ENCODE measurements around the gene IQGAP2. TPM values are rescaled to one million over a fixed set of nuclear protein-coding genes. Genes with fewer than 3 reads are reported as not detected.
"Not testable (repeated sequence)": the region's sequence is repeated elsewhere in the genome, so short reads cannot be mapped to it uniquely, and the experiment has no call there.

IQGAP2 gene
- total RNA-seq, 1 experiment from 2014 or later = 83.2 TPM

DNA sequence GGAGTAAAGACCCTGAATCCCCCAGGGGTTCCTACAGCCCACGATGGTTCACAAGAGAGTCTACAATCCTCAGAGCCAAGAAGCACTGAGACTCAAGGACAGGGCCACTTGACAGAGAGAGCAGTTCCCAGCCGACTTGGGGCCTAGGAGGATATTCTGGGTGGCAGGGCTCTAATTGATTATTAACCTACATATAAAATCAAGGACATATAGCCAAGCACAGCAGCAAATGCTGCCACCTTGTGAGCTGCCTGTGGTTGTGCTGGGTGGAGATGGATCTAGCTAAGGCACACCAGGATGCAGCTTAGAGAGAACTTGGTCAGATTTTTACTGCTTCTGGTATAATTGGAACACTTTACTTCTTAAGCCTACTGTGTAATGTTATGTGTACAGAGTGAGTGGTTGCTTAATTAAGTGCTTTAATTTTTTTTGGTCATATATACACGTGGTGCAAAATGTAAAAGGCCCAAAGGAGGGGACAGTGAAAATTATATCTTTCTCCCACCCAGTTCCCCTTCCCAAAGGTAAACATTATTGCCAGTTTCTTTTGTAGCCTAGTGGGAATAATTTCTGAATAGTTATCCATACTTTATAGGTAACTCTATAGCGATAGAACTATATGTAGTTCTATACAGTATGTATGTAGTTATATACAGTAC is 141.3 kb downstream of the IQGAP2 start:
- peak; percentile 38 for DNase-seq (ENCODE audit: low spot score)
- in situ Hi-C loops (cut with HindIII; ENCODE audit: low sequenced_read_pairs) = no loop called here

DNA sequence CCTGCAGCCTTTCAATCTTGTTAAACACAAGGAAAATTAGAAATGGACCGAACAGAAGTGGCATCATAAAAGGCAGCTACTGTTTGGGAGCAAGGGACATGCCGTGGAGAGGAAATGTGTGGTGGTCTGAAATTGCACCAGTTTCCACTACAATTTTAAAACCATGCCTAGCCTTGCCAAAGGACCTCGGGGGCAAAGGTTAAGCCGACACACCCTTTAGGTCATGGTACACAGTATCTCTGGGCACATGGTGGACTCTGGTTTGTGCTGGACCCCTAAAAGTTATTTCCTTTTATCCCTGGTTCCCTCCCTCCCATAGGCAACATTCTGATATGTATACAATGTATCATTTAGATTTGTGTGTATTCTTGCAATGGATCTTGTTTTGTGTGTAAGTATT is 142.1 kb downstream of the IQGAP2 start:
- in situ Hi-C loops (cut with HindIII; ENCODE audit: low sequenced_read_pairs) = no loop called here
- no peak for DNase-seq (ENCODE audit: low spot score)

DNA sequence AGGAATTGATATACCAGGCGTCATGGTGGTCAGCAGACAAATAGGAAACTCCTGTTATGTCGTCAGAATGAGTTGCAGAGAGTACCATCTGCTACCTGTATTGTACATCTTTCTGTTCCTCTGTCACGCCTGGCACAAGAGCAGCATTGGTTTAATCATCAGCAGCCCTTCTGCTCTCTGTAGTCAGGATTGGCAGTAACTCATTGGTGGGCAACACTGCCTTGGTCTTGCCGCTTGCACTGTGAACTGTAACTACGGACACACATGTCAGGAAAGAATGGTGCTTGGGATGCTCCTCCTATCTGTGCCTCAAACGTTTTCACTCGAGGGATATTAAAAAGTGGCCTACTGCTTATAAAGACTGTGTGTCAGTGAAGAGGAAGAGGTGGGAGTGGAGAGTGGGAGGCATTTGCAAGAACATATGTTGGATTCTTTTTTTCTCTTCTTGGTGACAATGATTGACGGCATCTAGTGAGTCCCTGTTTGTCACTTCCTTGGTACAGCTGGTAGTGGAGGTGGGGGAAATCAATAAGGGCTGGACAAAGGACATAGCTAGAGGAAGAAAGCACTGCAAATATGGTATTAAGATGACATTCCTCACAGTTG is 143.5 kb downstream of the IQGAP2 start:
- DNase-seq (ENCODE audit: low spot score) = no peak
- in situ Hi-C loops (cut with HindIII; ENCODE audit: low sequenced_read_pairs) = no loop called here

DNA sequence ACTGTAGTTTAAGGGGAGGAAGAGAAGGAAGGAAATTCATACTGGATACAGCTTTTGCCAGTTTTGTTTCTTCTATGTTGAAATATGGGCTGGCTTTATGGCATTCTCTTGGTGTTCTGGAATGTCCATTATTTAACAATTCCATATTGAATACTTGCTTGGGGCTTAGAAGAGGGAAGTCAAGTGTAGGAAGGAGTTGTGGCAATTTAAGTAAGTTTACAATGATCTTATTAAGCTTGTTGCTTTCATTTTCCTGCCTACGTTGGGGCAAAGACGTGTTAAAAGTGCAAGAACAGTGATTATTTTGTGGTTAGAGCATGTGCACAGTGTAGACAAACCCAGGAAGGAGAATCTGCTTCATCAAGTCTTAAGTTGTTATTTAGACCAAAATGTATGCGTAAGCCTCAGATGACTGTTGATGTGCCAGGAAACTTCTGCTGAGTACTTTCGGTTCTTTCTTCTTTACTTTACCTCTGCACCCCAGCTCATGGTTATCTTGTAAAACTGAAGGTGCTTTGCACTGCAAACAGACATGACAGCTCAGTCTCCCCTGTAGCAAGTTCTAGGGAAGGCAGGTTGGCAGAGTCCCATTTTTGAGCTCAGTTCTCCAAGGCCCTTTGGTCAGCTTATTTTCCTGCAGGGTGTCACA is 144.3 kb downstream of the IQGAP2 start:
- no peak for DNase-seq (ENCODE audit: low spot score)
- in situ Hi-C loops (cut with HindIII; ENCODE audit: low sequenced_read_pairs) = no loop called here

DNA sequence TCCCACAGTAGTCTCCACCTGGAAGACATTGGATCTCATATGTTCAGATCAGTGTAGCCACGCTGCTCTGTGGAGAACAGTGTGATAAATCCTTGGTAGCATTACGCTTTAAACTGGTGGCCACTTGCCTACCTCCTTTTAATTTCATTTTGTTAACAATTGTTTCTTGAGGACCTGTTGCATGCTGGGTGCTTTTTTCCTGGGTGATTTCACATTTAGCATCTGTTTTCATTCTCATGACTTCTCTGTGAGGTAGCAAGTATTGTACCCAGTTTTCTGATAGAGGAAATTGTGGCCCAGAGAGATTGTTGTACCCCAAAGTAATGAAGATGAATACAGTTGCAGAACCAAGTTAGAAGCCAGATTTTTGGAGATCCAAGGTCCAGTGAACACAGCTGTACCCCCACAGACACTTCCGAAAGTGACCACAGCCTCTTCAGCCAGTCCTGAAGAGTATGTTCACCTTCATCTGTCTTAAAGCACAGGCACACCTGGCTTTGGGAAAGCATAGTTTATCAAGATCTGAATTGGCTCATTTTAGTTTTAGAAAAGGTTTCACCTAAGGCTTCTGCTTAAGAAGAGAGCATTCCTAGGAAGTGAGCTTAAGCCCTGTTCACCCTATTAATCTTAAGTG is 144.9 kb downstream of the IQGAP2 start:
- in situ Hi-C loops (cut with HindIII; ENCODE audit: low sequenced_read_pairs) = no loop called here
- no peak for DNase-seq (ENCODE audit: low spot score)

DNA sequence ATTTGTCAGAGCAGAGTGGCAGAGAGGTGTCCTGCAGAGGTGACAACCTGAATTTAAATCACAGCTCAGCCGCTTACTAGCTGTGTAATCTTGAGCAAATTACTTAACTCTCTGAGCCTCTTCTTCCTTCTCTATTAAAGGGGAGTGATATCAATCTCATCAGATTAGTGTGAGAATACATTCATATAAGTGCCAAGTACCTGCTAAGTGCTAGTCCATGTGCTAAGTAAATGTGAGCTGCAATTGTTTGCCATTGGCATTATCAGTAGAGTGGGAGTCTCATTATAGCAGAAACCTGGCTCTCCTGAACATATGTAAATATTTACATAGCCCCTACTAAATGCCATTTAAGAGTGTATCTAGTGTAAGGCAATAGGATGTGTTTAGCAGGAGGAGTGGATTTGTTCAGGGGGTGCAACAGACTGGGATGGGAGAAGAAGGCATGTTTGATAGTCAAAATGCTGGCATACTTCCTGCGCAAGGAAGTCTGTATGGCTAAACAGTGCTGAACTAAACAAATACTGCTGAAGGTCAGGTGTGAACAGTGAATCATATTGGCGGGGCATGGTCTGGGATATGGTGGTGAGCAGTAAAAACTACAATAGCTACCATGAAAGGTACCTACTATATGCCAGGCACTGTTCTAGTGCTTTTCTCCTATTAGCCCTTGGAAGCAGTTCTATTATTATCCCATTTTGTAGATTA is 145.6 kb downstream of the IQGAP2 start:
- no peak for DNase-seq (ENCODE audit: low spot score)
- in situ Hi-C loops (cut with HindIII; ENCODE audit: low sequenced_read_pairs) = no loop called here

DNA sequence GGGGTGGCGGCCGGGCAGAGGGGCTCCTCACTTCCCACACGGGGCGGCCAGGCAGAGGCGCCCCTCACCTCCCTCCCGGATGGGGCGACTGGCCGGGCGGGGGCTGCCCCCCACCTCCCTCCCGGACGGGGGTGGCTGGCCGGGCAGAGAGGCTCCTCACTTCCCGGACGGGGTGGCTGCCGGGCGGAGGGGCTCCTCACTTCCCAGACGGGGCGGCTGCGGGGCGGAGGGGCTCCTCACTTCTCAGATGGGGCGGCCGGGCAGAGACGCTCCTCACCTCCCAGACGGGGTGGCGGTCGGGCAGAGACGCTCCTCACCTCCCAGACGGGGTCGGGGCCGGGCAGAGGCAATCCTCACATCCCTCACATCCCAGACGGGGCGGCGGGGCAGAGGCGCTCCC is 147.8 kb downstream of the IQGAP2 start:
- in situ Hi-C loops (cut with HindIII; ENCODE audit: low sequenced_read_pairs); DNase-seq (ENCODE audit: low spot score): not testable (repeated sequence)

DNA sequence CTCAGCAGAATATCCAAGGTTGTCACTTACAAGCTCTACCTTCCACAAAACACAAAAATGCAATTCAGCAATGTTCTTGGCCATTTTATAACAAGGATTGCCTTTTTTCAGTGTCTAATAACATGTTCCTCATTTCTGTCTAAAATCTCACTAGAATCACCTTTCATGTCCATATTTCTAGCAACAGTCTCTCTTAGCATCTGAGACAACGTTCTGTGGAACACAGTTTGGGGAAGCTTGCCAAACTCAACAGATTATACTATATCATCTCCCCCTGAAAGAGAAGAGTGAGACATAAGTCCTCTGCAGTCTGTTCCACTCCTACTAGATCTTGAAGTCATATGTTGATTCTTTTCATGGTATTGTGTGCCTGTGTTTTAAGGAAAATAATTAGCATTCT is 149.5 kb downstream of the IQGAP2 start:
- in situ Hi-C loops (cut with HindIII; ENCODE audit: low sequenced_read_pairs) = no loop called here
- no peak for DNase-seq (ENCODE audit: low spot score)

DNA sequence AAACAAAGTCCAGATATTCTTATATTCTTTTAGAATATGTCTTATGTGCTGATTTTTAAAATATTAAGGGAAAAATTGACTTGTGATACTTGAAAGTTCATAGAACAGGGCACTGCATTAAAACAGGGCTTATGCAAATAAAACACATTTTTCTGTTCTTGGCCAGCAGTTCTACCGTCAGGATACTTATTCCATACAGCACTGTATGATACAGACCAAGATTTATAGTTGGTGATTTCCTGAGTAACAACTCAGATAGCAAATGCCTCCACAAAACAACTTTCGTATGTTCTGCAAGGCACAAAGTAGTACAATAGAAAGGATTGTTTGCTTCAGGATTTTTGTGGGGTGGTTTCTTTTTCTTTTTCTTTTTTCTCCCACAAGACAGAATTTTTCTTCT is 150.2 kb downstream of the IQGAP2 start:
- in situ Hi-C loops (cut with HindIII; ENCODE audit: low sequenced_read_pairs) = no loop called here
- no peak for DNase-seq (ENCODE audit: low spot score)

DNA sequence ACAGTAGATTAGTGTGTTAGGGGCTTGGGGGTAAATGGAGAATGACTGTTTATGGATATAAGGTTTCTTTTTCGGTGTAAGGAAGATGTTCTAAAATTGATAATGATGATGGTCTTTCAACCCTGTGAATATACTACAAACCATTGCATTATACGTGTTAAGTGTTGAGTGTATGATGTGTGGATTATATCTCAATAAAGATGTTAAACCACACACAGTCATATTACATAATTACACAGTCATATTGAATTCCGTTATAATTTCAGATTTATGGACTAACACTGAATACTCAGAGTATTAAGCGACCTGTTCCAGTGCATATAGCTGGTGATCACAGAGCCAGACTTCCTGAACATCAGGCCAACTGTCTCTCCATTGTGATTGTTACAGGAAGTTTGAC is 152.0 kb downstream of the IQGAP2 start:
- no peak for DNase-seq (ENCODE audit: low spot score)
- in situ Hi-C loops (cut with HindIII; ENCODE audit: low sequenced_read_pairs) = no loop called here

DNA sequence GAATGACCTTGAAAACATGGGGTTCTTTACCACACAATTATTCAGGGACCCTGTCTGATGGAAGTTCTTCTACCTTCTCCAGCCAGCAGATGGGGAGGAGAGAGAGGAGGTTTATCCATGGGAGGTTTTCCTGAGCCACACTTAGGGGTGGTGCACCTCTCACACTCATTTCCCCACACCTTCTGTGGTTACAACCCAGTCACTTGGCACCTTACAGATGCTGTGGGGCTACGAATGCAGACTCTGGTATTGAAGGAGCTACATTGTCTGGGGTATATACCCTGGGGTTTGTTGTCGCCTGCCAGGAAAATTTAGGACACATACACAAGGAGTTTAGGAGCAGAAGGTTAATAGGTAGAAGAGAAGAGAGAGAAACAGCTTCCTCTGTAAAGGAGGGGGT is 152.6 kb downstream of the IQGAP2 start:
- DNase-seq (ENCODE audit: low spot score) = no peak
- in situ Hi-C loops (cut with HindIII; ENCODE audit: low sequenced_read_pairs) = no loop called here

DNA sequence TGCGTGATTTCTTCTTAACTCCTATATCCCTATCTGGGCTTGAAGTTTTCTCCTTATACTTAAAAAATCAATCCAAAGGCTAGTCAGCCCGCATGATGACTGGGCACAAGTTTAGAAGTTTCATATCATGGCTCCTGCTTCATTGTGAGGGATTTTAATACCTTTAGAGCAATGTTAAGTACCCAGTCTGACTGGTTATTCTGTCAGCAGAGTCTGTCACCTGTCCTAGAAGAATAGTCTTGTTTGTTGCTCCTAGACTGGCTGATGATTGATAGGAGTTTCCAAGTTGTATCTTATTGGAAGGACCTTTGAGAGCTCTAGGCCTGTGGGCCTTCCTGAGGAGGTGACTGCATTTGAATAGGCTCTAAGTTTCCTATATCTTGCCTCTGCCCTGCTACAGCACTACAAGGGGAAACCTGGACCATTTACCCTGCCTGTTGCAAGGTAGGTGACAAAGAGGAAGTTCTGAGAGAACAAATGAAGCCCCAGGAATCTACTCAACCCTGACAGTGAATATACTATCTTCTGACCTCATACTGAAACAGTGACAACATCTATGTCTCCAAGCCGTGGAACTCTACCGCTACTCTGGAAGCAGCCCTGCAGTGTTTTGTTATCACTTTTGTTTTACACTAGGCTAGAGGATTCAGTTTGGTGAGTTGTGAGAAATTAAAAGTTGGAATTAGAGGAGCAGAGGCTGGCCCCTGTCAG is 153.6 kb downstream of the IQGAP2 start:
- no peak for DNase-seq (ENCODE audit: low spot score)
- in situ Hi-C loops (cut with HindIII; ENCODE audit: low sequenced_read_pairs) = no loop called here

DNA sequence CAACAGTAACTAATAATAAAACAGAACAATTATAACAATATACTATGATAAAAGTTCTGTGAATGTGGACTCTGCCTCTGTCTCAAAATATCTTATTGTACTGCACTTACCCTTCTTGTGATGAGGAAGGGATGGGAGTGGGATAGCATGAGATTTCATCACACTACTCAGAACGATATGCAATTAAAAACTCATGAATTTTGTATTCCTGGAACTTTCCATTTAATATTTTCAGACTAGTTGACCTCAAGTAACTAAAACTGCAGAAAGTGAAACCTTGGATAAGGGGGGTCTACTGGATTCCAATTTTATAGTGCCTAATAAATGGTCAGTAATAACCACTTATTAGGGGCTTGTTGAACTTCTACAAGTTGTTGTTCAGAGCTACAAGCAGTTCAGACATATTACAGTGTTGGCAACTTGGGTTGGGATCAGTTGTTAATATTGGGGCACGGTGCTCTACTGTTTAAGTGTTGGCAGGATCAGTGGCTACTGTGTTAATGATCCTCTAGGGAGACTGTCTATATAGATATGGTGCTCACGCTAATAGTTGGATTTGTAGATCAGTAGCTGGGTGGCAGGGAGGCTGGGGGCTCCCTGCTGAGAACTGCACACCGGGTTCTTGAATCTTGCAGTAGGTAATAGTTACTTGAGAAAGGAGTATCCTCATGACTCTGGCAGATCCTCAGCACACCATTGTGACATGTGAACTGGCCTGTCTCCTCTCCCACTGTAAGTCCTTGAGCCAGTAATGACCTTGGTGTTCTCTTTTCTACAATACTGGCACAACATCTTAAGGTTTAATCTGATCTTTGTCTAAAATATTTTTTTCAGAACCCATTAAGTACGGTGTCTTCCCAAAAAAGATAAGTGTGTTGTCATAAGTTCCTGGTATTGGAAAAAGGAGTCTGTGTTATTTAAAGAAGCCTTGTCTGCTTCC is 158.1 kb downstream of the IQGAP2 start:
- in situ Hi-C loops (cut with HindIII; ENCODE audit: low sequenced_read_pairs) = no loop called here

DNA sequence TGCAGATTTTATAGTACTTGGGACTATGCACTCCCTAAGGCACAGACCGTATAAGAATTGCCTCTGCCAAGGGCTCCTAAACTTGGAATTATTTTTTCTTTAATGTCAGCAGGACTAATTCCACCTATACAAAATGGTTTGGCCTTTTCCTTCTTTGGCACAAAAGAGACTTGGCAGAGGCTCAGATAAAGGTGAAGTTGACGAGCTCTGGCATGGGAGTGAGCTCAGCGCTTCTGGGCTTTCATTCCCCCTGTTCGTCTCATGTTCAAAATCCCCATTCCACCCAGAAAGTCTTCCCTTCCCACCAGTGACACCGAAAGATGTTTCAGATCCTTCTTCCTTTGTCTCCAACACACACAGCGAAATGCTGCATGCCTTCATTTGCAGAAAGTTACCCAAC is 158.9 kb downstream of the IQGAP2 start:
- in situ Hi-C loops (cut with HindIII; ENCODE audit: low sequenced_read_pairs) = no loop called here
- no peak for DNase-seq (ENCODE audit: low spot score)

More for the DNA sequence above, 158.1 kb downstream of the IQGAP2 start:
- no peak for DNase-seq (ENCODE audit: low spot score)

DNA sequence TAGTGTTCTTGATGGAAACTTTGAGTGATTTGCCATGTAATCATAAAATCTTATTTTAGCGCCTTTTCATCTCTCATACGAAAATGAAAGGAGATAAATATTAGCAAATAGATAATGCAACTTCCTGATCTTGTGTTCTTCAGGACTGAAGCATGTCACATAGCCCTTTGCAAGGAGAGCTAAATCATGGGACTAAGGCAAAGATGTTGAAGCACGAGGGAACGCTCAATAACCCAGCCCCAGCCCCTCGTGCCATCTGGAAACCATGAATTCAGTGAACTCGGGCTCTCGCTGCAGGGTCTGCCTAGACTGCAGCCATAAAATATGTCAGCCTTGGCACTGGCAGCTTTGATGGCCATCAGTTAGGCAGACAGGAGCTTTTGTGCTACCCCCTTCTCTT is 161.9 kb downstream of the IQGAP2 start:
- in situ Hi-C loops (cut with HindIII; ENCODE audit: low sequenced_read_pairs) = no loop called here
- no peak for DNase-seq (ENCODE audit: low spot score)

DNA sequence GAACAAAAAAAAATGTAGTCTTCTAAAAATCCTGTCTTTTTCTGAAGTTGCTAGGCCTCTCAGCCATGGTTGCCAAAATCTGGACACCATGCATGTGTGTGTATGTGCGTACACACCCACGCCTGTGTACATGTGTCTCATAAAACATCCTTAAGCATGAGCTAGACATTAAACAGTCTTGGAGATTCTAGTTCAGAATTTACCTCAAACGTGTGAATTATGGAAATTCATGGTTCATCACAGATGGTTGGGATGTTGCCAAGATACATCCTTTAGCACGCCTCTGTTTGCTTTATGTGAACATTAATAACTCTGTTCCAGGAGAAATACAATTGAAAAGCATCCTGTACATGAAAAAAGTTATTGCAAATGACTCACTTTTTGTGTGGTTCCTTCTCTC is 167.1 kb downstream of the IQGAP2 start:
- in situ Hi-C loops (cut with HindIII; ENCODE audit: low sequenced_read_pairs) = no loop called here
- no peak for DNase-seq (ENCODE audit: low spot score)

DNA sequence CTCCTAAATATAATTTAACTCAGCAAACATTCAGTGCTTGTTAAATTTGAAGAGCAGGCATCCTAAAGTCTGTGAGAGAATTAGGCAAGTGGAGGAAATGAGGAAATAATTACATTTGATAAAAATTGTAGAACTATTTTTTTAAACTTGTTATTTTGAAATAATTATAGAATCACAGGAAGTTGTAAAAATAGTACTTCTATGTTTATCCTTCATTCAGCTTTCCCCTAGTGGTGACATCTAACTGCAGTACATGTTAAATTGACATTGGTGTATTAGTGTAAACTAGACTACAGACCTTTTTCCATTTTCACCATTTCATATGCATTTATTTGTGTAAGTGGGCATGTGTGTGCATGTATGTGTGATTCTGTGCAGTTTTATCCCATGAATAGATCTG is 168.5 kb downstream of the IQGAP2 start:
- no peak for DNase-seq (ENCODE audit: low spot score)
- in situ Hi-C loops (cut with HindIII; ENCODE audit: low sequenced_read_pairs) = no loop called here

DNA sequence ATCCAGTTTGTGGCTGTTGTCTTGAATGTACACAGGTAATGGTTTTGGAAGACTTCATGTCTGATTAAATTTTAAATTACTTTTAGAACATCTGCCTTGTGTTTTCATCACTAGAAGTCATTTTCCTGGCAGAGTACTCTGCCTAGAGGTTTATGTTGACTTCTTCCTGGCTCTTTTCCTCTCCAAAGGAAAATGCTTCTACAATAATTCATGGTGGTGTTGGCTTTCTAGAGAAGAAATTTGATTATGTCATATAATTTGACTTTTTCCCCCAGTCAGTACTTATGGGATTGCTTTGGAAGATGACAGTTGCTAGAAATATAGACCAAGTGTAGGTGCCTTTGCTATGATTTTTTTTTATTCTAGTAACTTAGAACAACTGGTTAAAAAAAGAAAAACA is 173.4 kb downstream of the IQGAP2 start:
- in situ Hi-C loops (cut with HindIII; ENCODE audit: low sequenced_read_pairs) = no loop called here
- no peak for DNase-seq (ENCODE audit: low spot score)

Measured in G401 (cell line).